Endothelial cell of coronary artery (primary cell): ENCODE results near the gene UGT1A6. TPM values are rescaled to one million over a fixed set of nuclear protein-coding genes. Genes with fewer than 3 reads are reported as not detected.

ENCODE experiments used
- total RNA-seq: library from RNA; depleted of rRNA; stranded (reverse); fragments of >200 nt; gene quantifications from 2 replicates; pipeline ENCODE4 v1.2.3, GENCODE V29; 2014

Gene UGT1A6
- not detected in 2 replicates for total RNA-seq

DNA sequence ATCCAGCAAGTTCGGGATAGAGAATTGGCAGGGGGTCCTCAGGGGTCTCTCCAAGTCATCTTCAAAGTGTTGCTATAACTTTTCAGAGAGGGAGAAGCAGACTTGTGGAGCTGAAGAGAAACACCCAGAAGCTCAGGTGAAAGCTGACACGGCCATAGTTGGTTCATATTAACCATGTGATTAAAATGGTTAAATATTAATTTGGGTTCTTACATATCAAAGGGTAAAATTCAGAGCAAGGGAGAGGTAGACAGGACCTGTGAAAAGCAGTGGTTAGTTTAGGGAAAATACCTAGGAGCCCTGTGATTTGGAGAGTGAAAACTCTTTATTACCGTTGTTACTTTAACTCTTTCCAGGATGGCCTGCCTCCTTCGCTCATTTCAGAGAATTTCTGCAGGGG lies at the start of gene UGT1A6:
TSS of gene UGT1A6 (plus strand) at position 243 of the 400 bp plus-strand sequence. CDS start at position 358, 115 bp downstream.

DNA sequence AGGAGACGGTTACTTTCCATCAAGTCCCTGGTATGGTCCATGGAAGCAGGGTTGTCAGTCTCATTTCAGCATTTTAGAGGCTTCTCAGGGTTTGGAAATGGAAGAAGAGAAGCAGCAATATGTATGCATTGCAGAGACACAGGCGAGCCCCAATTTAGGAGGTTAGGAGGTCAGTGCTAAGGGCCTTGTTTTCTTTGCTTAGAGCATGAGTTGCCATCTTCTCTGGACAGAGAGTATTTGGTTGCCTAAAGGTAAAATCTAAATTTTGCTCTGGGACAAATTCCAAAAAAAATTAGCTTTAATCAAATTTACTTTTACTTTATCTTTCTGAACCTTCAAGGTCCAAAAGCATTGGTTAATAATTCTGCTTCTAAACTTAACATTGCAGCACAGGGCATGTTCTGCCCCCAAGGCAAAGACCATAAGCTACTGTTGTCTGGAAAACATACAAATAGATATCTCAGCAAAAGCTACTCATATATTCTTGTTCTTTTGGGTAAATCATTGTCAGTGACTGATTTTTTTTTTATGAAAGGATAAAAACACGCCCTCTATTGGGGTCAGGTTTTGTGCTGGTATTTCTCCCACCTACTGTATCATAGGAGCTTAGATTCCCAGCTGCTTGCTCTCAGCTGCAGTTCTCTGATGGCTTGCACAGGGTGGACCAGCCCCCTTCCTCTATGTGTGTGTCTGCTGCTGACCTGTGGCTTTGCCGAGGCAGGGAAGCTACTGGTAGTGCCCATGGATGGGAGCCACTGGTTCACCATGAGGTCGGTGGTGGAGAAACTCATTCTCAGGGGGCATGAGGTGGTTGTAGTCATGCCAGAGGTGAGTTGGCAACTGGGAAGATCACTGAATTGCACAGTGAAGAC lies 21.2 kb upstream of the UGT1A6 start, which contains the start of gene UGT1A9:
TSS of gene UGT1A9 (plus strand) at position 609 of the 872 bp plus-strand sequence. CDS start at position 646, 37 bp downstream.

GRCh38 chr2:233681521-233682099 lies 11.1 kb upstream of the UGT1A6 start, which contains the start of gene UGT1A7:
Gene UGT1A7, plus strand, starts transcription at chr2:233681901. Its CDS starts 37 bp downstream, at chr2:233681938.

DNA sequence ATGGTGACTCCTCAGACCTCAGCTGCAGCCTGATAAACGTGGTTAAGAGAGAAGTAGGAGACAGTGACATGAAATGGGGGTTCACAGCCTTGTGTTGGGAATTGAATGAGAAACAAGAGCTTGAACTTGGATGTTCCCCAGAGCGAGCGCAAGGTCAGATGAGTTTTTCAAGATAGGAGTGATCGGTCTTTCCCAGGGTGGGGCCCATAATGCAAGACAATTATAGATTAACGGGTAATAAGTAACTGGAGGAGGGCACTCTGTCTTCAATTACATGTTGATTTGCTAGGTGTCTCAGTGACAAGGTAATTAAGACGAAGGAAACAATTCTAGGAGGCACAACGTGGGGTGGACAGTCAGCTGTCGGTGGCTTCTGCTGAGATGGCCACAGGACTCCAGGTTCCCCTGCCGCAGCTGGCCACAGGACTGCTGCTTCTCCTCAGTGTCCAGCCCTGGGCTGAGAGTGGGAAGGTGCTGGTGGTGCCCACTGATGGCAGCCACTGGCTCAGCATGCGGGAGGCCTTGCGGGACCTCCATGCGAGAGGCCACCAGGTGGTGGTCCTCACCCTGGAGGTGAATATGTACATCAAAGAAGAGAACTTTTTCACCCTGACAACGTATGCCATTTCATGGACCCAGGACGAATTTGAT lies 20.0 kb downstream of the UGT1A6 start, which contains the start of gene UGT1A5:
TSS of gene UGT1A5 (plus strand) at position 297 of the 651 bp plus-strand sequence. CDS start at position 382, 85 bp downstream.

DNA sequence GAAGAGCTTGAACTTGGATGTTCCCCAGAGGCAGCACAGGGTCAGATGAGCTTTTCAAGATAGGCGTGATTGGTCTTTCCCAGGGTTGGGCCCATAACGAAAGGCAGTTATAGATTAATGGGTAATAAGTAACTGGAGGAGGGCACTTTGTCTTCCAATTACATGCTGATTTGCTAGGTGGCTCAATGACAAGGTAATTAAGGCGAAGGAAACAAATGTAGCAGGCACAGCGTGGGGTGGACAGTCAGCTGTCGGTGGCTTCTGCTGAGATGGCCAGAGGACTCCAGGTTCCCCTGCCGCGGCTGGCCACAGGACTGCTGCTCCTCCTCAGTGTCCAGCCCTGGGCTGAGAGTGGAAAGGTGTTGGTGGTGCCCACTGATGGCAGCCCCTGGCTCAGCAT lies 25.9 kb downstream of the UGT1A6 start, which contains the start of gene UGT1A4:
TSS of gene UGT1A4 (plus strand) at position 185 of the 400 bp plus-strand sequence. CDS start at position 270, 85 bp downstream.

GRCh38 chr2:233728723-233729301 lies 36.1 kb downstream of the UGT1A6 start, which contains the start of gene UGT1A3:
Gene UGT1A3, plus strand, starts transcription at chr2:233729042. Its CDS starts 85 bp downstream, at chr2:233729127.

DNA sequence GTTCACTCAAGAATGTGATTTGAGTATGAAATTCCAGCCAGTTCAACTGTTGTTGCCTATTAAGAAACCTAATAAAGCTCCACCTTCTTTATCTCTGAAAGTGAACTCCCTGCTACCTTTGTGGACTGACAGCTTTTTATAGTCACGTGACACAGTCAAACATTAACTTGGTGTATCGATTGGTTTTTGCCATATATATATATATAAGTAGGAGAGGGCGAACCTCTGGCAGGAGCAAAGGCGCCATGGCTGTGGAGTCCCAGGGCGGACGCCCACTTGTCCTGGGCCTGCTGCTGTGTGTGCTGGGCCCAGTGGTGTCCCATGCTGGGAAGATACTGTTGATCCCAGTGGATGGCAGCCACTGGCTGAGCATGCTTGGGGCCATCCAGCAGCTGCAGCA lies 67.4 kb downstream of the UGT1A6 start, which contains the start of gene UGT1A1:
TSS of gene UGT1A1 (plus strand) at position 228 of the 400 bp plus-strand sequence. CDS start at position 246, 18 bp downstream.

GRCh38 chr2:233778030-233778429 lies 85.3 kb downstream of the UGT1A6 start, which contains the start of gene MROH2A:
Gene MROH2A, plus strand, starts transcription at chr2:233778330. Its CDS starts 1,029 bp downstream, at chr2:233779359.

Other genes starting within 250 kb of the UGT1A6 start
- 16.6 and 24.1 TPM in 2 replicates for gene USP40, start 126.1 kb upstream of the UGT1A6 start, total RNA-seq
- gene UGT1A8, start 75.3 kb upstream of the UGT1A6 start, total RNA-seq: not detected in 2 replicates
- not detected in 2 replicates for gene UGT1A10, start 56.4 kb upstream of the UGT1A6 start, total RNA-seq
- gene UGT1A9, start 21.0 kb upstream of the UGT1A6 start, total RNA-seq: not detected in 2 replicates
- not detected in 2 replicates for gene UGT1A7, start 11.0 kb upstream of the UGT1A6 start, total RNA-seq
- gene UGT1A5, start 20.0 kb downstream of the UGT1A6 start, total RNA-seq: not detected in 2 replicates
- gene UGT1A4, start 25.8 kb downstream of the UGT1A6 start, total RNA-seq: not detected in 2 replicates
- gene UGT1A3, start 36.2 kb downstream of the UGT1A6 start, total RNA-seq: not detected in 2 replicates
- gene UGT1A1, start 67.4 kb downstream of the UGT1A6 start, total RNA-seq: not detected in 2 replicates
- gene MROH2A, start 85.4 kb downstream of the UGT1A6 start, total RNA-seq: not detected in 2 replicates
- 7.9 and 19.0 TPM in 2 replicates for gene HJURP, start 161.6 kb downstream of the UGT1A6 start, total RNA-seq
- gene TRPM8, start 224.5 kb downstream of the UGT1A6 start, total RNA-seq: not detected in 2 replicates